SU-DHL-6 (cell line): ENCODE results near the gene SLC25A38.

ENCODE experiments used
- H2AFZ ChIP-seq: fragments of 200-600 bp; sonication (generic); 2 replicates; pipeline ENCODE4 v1.6.1; 2014; ENCODE audit warnings: low read depth, mild to moderate bottlenecking, moderate library complexity, mixed read lengths, antibody characterized with exemption, low read length; ENCODE audit not compliant: severe bottlenecking
- H3F3A ChIP-seq: fragments of 200-600 bp; shearing (Covaris generic); 2 replicates; pipeline ENCODE4 v1.6.0; 2016; ENCODE audit warnings: antibody characterized with exemption, mild to moderate bottlenecking; ENCODE audit not compliant: insufficient read depth
- H3K27ac ChIP-seq: fragments of 200-600 bp; sonication (generic); 2 replicates; pipeline ENCODE4 v1.5.1; 2016; ENCODE audit warnings: low read depth, mild to moderate bottlenecking, low read length, moderate library complexity, mixed read lengths
- H3K27me3 ChIP-seq: fragments of 200-600 bp; sonication (generic), shearing (Covaris generic); 2 replicates; pipeline ENCODE4 v1.6.0; 2014; ENCODE audit warnings: mild to moderate bottlenecking, low read length
- H3K36me3 ChIP-seq: fragments of 200-600 bp; sonication (generic); 2 replicates; pipeline ENCODE4 v1.6.1; 2014; ENCODE audit warnings: mild to moderate bottlenecking, low read length, mixed read lengths
- H3K4me2 ChIP-seq: fragments of 300-600, 200-600 bp; shearing (Covaris generic), sonication (generic); 2 replicates; pipeline ENCODE4 v1.6.0; 2014; ENCODE audit warnings: low read length, low read depth, mild to moderate bottlenecking; ENCODE audit not compliant: poor library complexity, severe bottlenecking
- H3K4me3 ChIP-seq: fragments of 200-600 bp; sonication (generic); 2 replicates; pipeline ENCODE4 v1.5.1; 2014; ENCODE audit warnings: antibody characterized with exemption, low read length, mild to moderate bottlenecking, mixed read lengths; ENCODE audit not compliant: insufficient read depth, poor library complexity, severe bottlenecking
- H3K79me2 ChIP-seq: fragments of 200-600 bp; sonication (generic); 2 replicates; pipeline ENCODE4 v1.6.1; 2014; ENCODE audit warnings: mild to moderate bottlenecking, low read length, moderate library complexity; ENCODE audit not compliant: insufficient read depth
- H3K9ac ChIP-seq: fragments of 200-600 bp; sonication (generic); 2 replicates; pipeline ENCODE4 v1.7.0; 2014; ENCODE audit warnings: mild to moderate bottlenecking, low read length
- H3K9me2 ChIP-seq: fragments of 200-600 bp; sonication (generic); replicated peaks from 2 replicates; pipeline ENCODE4 v1.6.1; 2014; ENCODE audit warnings: low read length; ENCODE audit not compliant: insufficient read depth
- H3K9me3 ChIP-seq: fragments of 200-600 bp; sonication (generic); 2 replicates; pipeline ENCODE4 v1.6.1; 2014; ENCODE audit warnings: low read length, mixed read lengths; ENCODE audit not compliant: insufficient read depth
- H4K20me1 ChIP-seq: fragments of 200-600 bp; sonication (generic); 2 replicates; pipeline ENCODE4 v1.6.1; 2014; ENCODE audit warnings: low read depth, mild to moderate bottlenecking, antibody characterized with exemption, low read length, moderate library complexity, mixed read lengths
- CTCF ChIP-seq: fragments of 200-600 bp; sonication (generic); IDR thresholded peaks from one replicate; pipeline ENCODE4 v1.5.1; 2017; ENCODE audit warnings: antibody characterized with exemption, mild to moderate bottlenecking, low read length, moderate library complexity; ENCODE audit not compliant: insufficient read depth, poor library complexity, severe bottlenecking
- EZH2phosphoT487 ChIP-seq: fragments of 200-600 bp; sonication (generic), shearing (Covaris generic); conservative IDR thresholded peaks from 2 replicates; pipeline ENCODE4 v1.6.1; 2018; ENCODE audit warnings: mild to moderate bottlenecking, antibody characterized with exemption, low read length, moderate library complexity, mixed read lengths

The SLC25A38 gene

GRCh38 chr3:39426312-39426711, 43.1 kb downstream of the SLC25A38 start:
- no peak overlapping the region for H2AFZ ChIP-seq
- TF ChIP-seq EZH2phosphoT487 (no peak), CTCF (no peak)
- H3K9ac ChIP-seq: no peak overlapping the region
- no peaks in the 10 kb centered on the region for H3K9me3 ChIP-seq
- no peaks in the 10 kb centered on the region for H3F3A ChIP-seq
- no peak overlapping the region for H3K27ac ChIP-seq
- no peaks in the 10 kb centered on the region for H3K36me3 ChIP-seq
- no peaks in the 10 kb centered on the region for H3K79me2 ChIP-seq
- no peaks in the 10 kb centered on the region for H3K27me3 ChIP-seq
- H4K20me1 ChIP-seq: no peaks in the 10 kb centered on the region
- H3K4me3 ChIP-seq: no peak overlapping the region
- no peaks in the 10 kb centered on the region for H3K9me2 ChIP-seq
- H3K4me2 ChIP-seq: no peak overlapping the region

- no peak overlapping the region for H3K4me3 ChIP-seq
- no peak for TF ChIP-seq CTCF
- no peak for TF ChIP-seq EZH2phosphoT487
- H4K20me1 ChIP-seq: no peaks in the 10 kb centered on the region
- H3F3A ChIP-seq: no peaks in the 10 kb centered on the region
- no peak overlapping the region for H3K27ac ChIP-seq
- no peaks in the 10 kb centered on the region for H3K9me2 ChIP-seq
- no peaks in the 10 kb centered on the region for H3K9me3 ChIP-seq
- H3K4me2 ChIP-seq: no peak overlapping the region
- no peaks in the 10 kb centered on the region for H3K27me3 ChIP-seq
- no peaks in the 10 kb centered on the region for H3K36me3 ChIP-seq
- no peaks in the 10 kb centered on the region for H3K79me2 ChIP-seq
- no peak overlapping the region for H2AFZ ChIP-seq
- H3K9ac ChIP-seq: no peak overlapping the region
Measured at GRCh38 chr3:39427506-39427905, 44.3 kb downstream of the SLC25A38 start.

- no peak overlapping the region for H3K4me3 ChIP-seq
- H3K9me2 ChIP-seq: no peaks in the 10 kb centered on the region
- H3K79me2 ChIP-seq: no peaks in the 10 kb centered on the region
- H2AFZ ChIP-seq: no peak overlapping the region
- H3K9me3 ChIP-seq: no peaks in the 10 kb centered on the region
- TF ChIP-seq CTCF (no peak), EZH2phosphoT487 (no peak)
- H3K27ac ChIP-seq: no peak overlapping the region
- no peaks in the 10 kb centered on the region for H3K36me3 ChIP-seq
- H4K20me1 ChIP-seq: no peaks in the 10 kb centered on the region
- no peak overlapping the region for H3K9ac ChIP-seq
- H3F3A ChIP-seq: no peaks in the 10 kb centered on the region
- H3K4me2 ChIP-seq: no peak overlapping the region
- H3K27me3 ChIP-seq: no peaks in the 10 kb centered on the region
Measured at GRCh38 chr3:39428745-39429201, 45.6 kb downstream of the SLC25A38 start.

GRCh38 chr3:39429466-39429865, 46.3 kb downstream of the SLC25A38 start:
- no peaks in the 10 kb centered on the region for H3K36me3 ChIP-seq
- H4K20me1 ChIP-seq: no peaks in the 10 kb centered on the region
- H3K9ac ChIP-seq: no peak overlapping the region
- H2AFZ ChIP-seq: no peak overlapping the region
- H3K27ac ChIP-seq: no peak overlapping the region
- H3K4me2 ChIP-seq: no peak overlapping the region
- H3K9me2 ChIP-seq: no peaks in the 10 kb centered on the region
- no peaks in the 10 kb centered on the region for H3K79me2 ChIP-seq
- H3K9me3 ChIP-seq: no peaks in the 10 kb centered on the region
- H3F3A ChIP-seq: no peaks in the 10 kb centered on the region
- no peak overlapping the region for H3K4me3 ChIP-seq
- H3K27me3 ChIP-seq: no peaks in the 10 kb centered on the region
- TF ChIP-seq EZH2phosphoT487: no peak
